Mesothelial cell of epicardium (in vitro differentiated cells): ENCODE measurements around the gene CD8A. TPM values are rescaled to one million over a fixed set of nuclear protein-coding genes. Genes with fewer than 3 reads are reported as not detected.
A peak's percentile ranks its signal among the peaks of the same experiment; 100 is the strongest.

Experiments
- DNase-seq, 2 experiments: peaks; one replicate each; pipeline ENCODE4 v3.0.0; 2021; ENCODE audit warnings: low spot score in 2 of 2; ENCODE audit not compliant: unreplicated experiment in 2 of 2
- H3K27ac Mint-ChIP-seq: 2 replicates; pipeline ENCODE4 v1.8.0; 2021; ENCODE audit warnings: mixed read lengths
- H3K27me3 Mint-ChIP-seq: 2 replicates; pipeline ENCODE4 v1.8.0; 2021; ENCODE audit warnings: low read depth, mixed read lengths
- H3K36me3 Mint-ChIP-seq: 2 replicates; pipeline ENCODE4 v1.8.0; 2021; ENCODE audit warnings: mixed read lengths
- H3K4me1 Mint-ChIP-seq: 2 replicates; pipeline ENCODE4 v1.8.0; 2021; ENCODE audit warnings: mixed read lengths
- H3K4me3 Mint-ChIP-seq: 2 replicates; pipeline ENCODE4 v1.8.0; 2021; ENCODE audit warnings: mild to moderate bottlenecking, moderate library complexity, mixed read lengths
- H3K9me3 Mint-ChIP-seq: 2 replicates; pipeline ENCODE4 v1.8.0; 2021; ENCODE audit warnings: mixed read lengths
- CTCF ChIP-seq: fragments of 200-600 bp; sonication (generic); IDR thresholded peaks from one replicate; pipeline ENCODE4 v1.5.0; 2021; ENCODE audit warnings: antibody characterized with exemption; ENCODE audit not compliant: unreplicated experiment
- total RNA-seq: library from RNA; stranded (reverse); gene quantifications from 3 replicates; pipeline ENCODE4 v1.2.1, GENCODE V29; 2021

CD8A gene
- total RNA-seq, 1 donor from 2014 or later, result 0.38 TPM

GRCh38 chr2:86790134-86790675 lies 508 bp downstream of the CD8A start:
- no peak for TF ChIP-seq CTCF
- H3K4me1 Mint-ChIP-seq, result peaks cover 26% of the 10 kb centered on the region
- H3K9me3 Mint-ChIP-seq, result peaks cover 4% of the 10 kb centered on the region
- DNase-seq, result peak in 1 of 2 experiments; percentile 41
- peak overlapping the region; percentile 43 for H3K4me3 Mint-ChIP-seq
- H3K36me3 Mint-ChIP-seq, result no peaks in the 10 kb centered on the region
- peaks cover 95% of the 10 kb centered on the region for H3K27me3 Mint-ChIP-seq
- no peak overlapping the region for H3K27ac Mint-ChIP-seq

- DNase-seq, result no peak
- no peak for TF ChIP-seq CTCF
- Mint-ChIP-seq H3K27ac (no peak overlapping the region), H3K27me3 (peaks cover 95% of the 10 kb centered on the region), H3K4me3 (peak overlapping the region; percentile 43), H3K4me1 (peaks cover 26% of the 10 kb centered on the region), H3K9me3 (no peaks in the 10 kb centered on the region), H3K36me3 (no peaks in the 10 kb centered on the region)
These were observed 1.0 kb downstream of the CD8A start for GRCh38 chr2:86789687-86790133.

- Mint-ChIP-seq H3K27me3 (peaks cover 94% of the 10 kb centered on the region), H3K9me3 (no peaks in the 10 kb centered on the region), H3K36me3 (no peaks in the 10 kb centered on the region), H3K27ac (no peak overlapping the region), H3K4me1 (peaks cover 26% of the 10 kb centered on the region), H3K4me3 (peak overlapping the region; percentile 22)
- TF ChIP-seq CTCF, result no peak
- no peak for DNase-seq
These were observed 1.6 kb downstream of the CD8A start for GRCh38 chr2:86788881-86789686.

- H3K36me3 Mint-ChIP-seq, result no peaks in the 10 kb centered on the region
- H3K4me1 Mint-ChIP-seq, result peaks cover 26% of the 10 kb centered on the region
- H3K27me3 Mint-ChIP-seq, result peaks cover 88% of the 10 kb centered on the region
- H3K27ac Mint-ChIP-seq, result no peak overlapping the region
- H3K9me3 Mint-ChIP-seq, result no peaks in the 10 kb centered on the region
- TF ChIP-seq CTCF, result no peak
- DNase-seq, result no peak
- H3K4me3 Mint-ChIP-seq, result no peak overlapping the region
These were observed 2.5 kb downstream of the CD8A start for GRCh38 chr2:86788165-86788564.

- Mint-ChIP-seq H3K4me3 (no peak overlapping the region), H3K36me3 (no peaks in the 10 kb centered on the region), H3K27ac (no peak overlapping the region), H3K27me3 (peaks cover 84% of the 10 kb centered on the region), H3K9me3 (no peaks in the 10 kb centered on the region), H3K4me1 (peaks cover 26% of the 10 kb centered on the region)
- no peak for DNase-seq
- no peak for TF ChIP-seq CTCF
These were observed 3.0 kb downstream of the CD8A start for GRCh38 chr2:86787736-86788135.
